Islet of Langerhans (tissue), 1 donor: Measurements from ENCODE around the gene SCN4A.
"Not testable (repeated sequence)": the region's sequence is repeated elsewhere in the genome, so short reads cannot be mapped to it uniquely, and the experiment has no call there.

Experiments
- FAIRE-seq: peaks from one replicate; lab custom pipeline; 2011; peaks lifted over from hg19 to GRCh38; lab: Jason Lieb, UNC

The SCN4A gene

GRCh38 chr17:63984651-63985386 lies 12.1 kb upstream of the SCN4A start:
- FAIRE-seq, result no peak

- FAIRE-seq, result no peak
These were observed 11.5 kb upstream of the SCN4A start for GRCh38 chr17:63984236-63984635.

- no peak for FAIRE-seq
These were observed 10.6 kb upstream of the SCN4A start for GRCh38 chr17:63983320-63983719.

- not testable (repeated sequence) for FAIRE-seq
These were observed 9.9 kb upstream of the SCN4A start for GRCh38 chr17:63982641-63983040.

- no peak for FAIRE-seq
These were observed 5.8 kb upstream of the SCN4A start for GRCh38 chr17:63978272-63979200.

GRCh38 chr17:63976702-63977101 lies 4.0 kb upstream of the SCN4A start:
- FAIRE-seq, result no peak

GRCh38 chr17:63975541-63976092 lies 2.9 kb upstream of the SCN4A start:
- FAIRE-seq, result no peak

- FAIRE-seq, result no peak
These were observed 2.0 kb upstream of the SCN4A start for GRCh38 chr17:63974594-63975192.

GRCh38 chr17:63973930-63974593 lies 1.3 kb upstream of the SCN4A start:
- no peak for FAIRE-seq

GRCh38 chr17:63973247-63973646 lies 529 bp upstream of the SCN4A start:
- FAIRE-seq, result no peak

GRCh38 chr17:63969278-63969677 lies 3.4 kb downstream of the SCN4A start:
- no peak for FAIRE-seq

- FAIRE-seq, result no peak
These were observed 4.8 kb downstream of the SCN4A start for GRCh38 chr17:63967953-63968352.

- FAIRE-seq, result no peak
These were observed 6.0 kb downstream of the SCN4A start for GRCh38 chr17:63966646-63967264.

GRCh38 chr17:63963123-63963522 lies 9.6 kb downstream of the SCN4A start:
- FAIRE-seq, result no peak

GRCh38 chr17:63962298-63962744 lies 10.4 kb downstream of the SCN4A start:
- no peak for FAIRE-seq

- no peak for FAIRE-seq
These were observed 11.1 kb downstream of the SCN4A start for GRCh38 chr17:63961355-63962212.

GRCh38 chr17:63960430-63960829 lies 12.3 kb downstream of the SCN4A start:
- no peak for FAIRE-seq

GRCh38 chr17:63960006-63960405 lies 12.7 kb downstream of the SCN4A start:
- FAIRE-seq, result no peak

GRCh38 chr17:63956296-63956920 lies 16.3 kb downstream of the SCN4A start:
- no peak for FAIRE-seq

- no peak for FAIRE-seq
These were observed 16.9 kb downstream of the SCN4A start for GRCh38 chr17:63955791-63956190.
